Stimulated activated CD8-positive, alpha-beta memory T cell treated with anti-CD3 and anti-CD28 coated beads, Interleukin-4, amount 100 ng/mL, for 1 hour (primary cell): ENCODE measurements around the gene LPCAT3.

Experiments used
- DNase-seq, 2 donors: peaks; one replicate each; pipeline ENCODE4 v3.0.0-alpha.2; 2020; ENCODE audit warnings: low read depth in 2 of 2, low spot score in 1 of 2

LPCAT3 gene

GRCh38 chr12:7001921-7002591 lies 16.2 kb downstream of the LPCAT3 start:
- DNase-seq: no peak

GRCh38 chr12:6998715-6999451 lies 19.4 kb downstream of the LPCAT3 start:
- no peak for DNase-seq

- DNase-seq: no peak
Observed at GRCh38 chr12:6996040-6996441, 22.2 kb downstream of the LPCAT3 start.

DNA sequence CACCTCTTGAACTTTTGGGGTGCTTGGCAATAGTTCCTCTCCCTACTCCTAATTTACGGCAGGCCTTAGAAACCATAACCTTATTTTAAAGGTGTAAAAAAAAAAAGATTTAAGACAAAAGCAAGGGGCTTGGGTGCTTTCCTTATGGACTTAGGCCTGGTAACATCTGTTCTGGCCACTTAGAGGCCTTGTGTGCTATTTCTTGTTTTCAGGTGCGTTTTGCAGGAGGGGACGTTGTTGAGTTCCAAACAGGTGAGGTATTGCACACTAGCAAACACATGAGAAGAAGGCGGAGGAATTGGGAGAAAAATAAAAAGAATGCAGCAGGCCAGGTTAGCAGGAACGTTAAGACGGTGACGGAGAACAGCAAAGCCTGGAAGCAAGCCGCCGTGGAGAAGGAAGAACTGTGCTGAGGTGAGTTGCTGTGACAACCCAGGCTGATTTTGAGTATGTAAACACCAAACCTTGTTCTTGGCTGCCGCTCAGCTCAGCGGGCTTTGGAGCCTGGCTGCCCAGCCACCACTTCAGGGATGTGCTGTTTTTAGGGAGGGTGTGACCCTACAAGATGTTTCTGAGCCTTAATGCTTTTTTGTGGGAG lies 30.2 kb downstream of the LPCAT3 start:
- DNase-seq: no peak

DNA sequence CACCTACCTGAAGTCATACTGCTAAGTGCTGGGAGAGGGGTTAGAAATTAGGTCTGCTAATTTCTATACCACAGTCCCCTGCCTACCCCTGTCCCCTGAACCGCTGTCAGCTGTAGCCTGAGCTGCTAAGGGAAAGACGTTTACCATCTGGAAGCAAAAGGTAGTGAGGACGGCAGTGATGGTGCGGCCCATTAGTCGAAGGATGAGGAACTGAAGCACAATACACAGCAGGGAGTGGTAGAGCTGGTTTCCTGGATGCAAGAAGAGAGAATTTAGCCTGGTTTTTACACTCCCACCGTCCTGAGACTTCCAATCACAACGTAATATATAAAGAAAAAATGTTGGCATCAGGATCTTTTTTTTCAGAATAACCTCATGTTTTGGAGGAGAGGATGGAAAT lies 35.7 kb downstream of the LPCAT3 start:
- DNase-seq: no peak

DNA sequence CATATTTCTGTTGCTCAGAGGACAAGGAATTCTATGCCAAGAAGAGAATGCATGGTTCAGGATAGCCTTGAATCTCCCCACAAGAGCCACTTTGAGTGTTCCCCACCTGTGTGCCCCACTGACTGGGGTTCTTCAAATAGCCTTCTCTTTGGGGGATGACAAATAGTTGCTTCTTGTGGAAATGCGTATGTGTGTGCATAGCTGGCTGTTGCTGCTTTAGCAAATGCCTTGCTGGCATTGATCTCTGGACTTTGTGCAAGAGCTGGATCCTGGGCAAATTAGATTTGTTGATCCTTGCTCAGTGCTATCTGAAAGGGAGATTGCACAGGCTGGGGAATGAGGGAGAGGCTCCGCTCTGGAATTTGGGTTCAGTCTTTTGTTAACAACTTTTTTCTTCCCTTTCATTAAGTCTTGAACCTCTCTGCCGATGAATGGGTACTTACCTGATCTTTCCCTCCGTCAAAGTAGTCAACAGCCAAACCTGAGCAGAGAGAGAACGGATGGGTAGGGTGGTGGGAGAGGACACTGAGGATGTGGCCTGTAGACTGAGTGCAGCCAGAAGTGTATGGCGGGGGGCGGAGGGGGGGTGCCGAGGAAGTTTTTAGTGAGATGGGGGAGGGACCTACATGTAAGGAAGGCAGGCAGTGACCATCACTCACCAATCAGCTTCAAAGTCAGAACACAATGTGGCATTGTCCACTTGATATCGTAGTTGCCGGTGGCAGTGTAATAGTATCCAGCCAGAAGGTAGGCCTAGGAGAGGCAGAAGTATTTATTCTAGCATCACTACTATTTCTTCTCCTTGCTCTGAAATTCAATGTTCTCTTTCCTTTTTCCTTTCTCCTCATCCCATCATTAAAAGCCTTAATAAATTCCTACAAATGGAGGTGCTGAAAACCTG lies 36.9 kb downstream of the LPCAT3 start:
- DNase-seq: no peak

DNA sequence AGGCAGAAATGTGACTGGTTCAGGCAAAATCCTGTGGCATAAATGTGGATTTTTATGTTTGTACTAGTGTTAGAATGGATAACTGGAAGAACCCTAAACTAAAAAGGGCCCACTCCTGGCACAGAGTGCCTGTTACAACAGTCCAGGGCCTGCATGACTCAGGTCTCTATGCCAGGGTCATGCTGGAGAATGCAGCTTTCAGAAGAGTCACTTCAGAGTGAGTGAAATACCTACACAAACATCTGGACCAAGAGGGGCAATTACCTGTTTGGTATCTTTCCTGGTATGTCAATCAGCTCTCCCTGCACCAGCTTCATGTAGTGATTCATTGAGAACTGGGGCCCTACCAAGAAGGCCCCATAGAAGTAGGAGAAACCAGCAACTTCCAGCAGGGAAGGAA lies 37.5 kb downstream of the LPCAT3 start:
- no peak for DNase-seq

GRCh38 chr12:6980075-6980474 lies 38.2 kb downstream of the LPCAT3 start:
- no peak for DNase-seq

DNA sequence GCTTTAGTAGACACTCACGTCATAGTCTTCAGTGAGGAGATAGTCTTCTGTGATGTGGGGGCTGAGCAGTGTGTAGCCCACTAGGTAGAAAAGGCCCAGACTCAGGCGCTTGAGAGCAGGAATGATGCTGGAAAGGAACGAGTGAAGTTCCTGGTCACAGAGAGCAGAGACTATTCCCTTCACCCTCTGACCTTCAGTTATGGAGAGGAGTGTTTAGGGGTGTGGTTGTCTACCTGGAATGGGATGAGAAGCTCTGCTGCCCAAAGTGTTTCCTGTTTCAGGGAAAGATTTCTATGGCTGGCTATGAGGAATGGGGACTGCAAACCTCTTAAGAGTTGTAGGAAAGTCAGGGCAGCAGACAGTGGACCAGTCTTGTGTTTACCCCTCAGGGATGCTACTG lies 38.8 kb downstream of the LPCAT3 start:
- no peak for DNase-seq

- DNase-seq: no peak
Observed at GRCh38 chr12:6979021-6979420, 39.3 kb downstream of the LPCAT3 start.

DNA sequence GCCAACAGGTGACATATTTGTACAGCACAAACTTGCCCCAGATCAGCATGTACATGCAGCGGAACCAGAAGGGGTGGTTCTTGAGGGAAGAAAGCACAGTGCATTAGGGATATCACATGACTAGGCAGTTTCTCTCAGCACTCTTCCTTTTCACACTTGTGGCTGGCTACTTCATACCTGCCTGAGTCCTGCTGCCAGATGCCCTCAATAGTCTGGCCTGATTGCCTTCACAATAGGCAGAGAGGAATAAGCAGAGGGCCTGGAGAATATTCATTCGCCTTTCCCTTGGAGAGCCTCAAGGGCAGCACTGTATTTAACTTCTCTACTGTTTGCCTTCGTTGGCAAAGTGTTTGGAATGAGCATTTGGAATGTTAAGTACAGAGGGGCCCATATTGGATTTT lies 39.7 kb downstream of the LPCAT3 start:
- DNase-seq: no peak

DNA sequence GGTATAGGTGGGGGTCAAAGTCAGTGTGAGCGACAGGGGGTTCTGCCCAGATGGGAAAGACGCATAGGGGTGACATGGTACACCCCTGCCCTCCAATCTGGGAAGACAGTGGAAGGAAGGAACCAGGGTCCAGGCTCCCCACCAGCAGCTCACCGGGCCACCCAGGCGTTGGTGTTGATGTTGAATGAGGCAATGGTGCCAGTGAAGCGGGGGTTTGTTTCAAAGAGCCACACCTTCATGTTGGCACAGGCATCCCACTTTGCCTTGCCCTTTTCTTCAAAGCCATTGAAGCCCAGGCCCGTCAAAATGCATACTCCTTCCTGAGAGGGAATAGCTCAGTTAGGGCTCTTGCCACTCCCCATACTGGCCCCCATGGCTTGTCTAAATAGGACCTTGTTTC lies 40.1 kb downstream of the LPCAT3 start:
- no peak for DNase-seq

DNA sequence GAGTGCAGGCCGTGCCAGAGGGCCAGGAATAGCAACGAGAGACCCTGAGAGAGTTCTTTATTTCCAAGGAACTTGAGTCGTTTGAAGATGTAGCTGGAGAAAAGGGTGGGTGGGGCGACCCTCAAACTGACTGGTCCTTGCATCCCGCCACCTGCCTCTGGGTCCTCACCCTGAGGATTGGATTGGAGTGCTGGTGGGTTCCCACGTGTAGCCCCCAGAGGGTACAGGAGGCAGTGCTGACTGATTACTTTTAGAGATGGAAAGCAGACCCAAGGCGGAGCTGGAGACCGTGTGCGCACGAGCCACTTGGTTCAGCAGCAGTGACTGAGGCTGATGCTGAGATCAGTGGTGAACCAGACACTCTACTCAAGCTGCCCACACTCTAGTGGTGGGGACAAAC lies 40.6 kb downstream of the LPCAT3 start:
- no peak for DNase-seq

DNA sequence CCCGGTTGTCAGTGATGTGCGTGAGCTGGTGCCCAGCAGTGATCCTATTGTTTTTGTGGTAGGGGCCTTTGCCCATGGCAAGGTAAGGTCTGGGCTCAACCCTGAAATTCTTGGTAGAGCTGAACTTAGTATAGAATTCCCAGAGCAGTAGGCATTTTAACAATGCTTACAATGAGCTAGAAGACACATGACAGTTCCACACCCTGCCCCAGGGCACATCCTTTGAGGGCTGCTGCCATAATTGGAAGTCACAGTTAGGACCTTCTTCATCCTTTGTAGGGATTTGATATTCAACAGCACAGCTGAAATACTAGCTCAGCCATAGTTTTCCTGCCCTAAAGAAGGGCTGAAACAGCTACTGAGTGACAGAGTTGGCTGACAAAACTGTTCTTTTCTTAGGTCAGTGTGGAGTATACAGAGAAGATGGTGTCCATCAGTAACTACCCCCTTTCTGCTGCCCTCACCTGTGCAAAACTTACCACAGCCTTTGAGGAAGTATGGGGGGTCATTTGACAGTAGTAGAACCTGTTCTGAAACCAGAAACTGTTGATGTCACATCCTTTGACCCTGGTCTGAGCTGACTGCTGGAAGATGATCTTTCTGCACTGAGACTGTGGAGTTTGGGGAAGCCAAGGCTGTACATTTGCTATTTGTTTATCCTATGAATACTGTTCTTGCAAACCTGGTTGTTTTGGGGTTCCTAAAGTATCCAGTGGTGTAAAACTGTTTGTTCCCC lies 42.8 kb downstream of the LPCAT3 start:
- no peak for DNase-seq

- no peak for DNase-seq
Observed at GRCh38 chr12:6974180-6974579, 44.1 kb downstream of the LPCAT3 start.

DNA sequence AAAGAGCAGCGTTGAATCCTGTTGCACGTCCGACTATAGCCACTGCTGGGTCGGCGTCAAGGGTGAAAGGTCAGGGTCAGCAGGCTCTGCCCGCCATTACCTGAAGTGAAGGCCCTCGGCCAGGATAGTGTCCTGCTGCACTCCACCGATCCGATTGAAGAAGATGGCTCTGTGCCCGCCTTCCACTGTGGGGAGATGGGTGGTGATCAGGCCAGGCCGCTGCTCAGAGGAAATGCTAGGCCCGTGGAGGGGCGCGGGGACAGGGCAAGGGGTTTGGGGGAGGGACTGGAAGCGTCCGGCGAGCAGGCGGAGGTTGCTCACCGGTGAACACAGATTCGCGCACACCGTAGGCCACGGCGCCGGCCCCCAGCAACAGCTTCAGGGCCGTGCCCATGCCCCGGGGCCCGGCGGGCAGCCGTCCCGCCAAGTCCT lies 48.2 kb downstream of the LPCAT3 start:
- no peak for DNase-seq

DNA sequence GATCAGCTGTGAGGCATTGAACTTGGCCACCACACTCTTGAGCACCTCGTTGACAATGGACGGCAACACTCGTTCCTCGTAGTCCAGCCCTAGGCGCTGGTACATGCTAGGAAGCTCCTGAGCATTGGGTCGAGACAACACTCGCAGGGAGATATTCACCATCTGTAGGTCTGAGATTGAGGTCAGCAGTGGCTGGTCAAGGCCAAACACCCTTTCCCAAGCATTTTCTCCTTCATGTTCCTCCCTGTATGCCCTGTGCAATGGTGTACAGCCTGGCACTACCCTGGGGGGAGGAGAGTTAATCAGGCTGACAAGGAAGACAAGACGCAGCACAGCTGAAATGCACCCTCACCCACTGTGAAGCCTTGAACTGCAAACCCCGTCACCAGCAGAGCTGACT lies 49.9 kb downstream of the LPCAT3 start:
- no peak for DNase-seq

DNA sequence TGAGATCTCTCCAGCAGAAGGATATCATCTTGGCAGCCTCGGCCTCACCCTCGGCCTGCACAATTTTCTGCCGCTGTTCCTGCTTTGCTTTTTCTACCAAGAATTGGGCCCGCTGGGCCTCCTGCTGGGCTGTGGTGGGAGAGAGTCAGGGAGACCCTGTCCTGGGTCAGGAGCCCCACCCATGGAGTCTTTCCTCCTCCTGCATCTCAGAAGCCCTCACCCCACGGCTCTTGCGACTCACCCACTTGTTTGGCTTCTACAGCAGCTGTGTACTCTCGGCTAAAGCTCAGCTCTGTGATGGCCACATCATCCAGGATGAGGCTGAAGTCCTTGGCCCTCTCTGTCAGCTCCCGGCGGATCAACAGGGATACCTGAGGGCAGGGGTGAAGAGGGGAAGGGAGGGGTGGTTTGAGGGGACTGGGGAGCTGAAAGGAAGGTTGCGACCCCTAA lies 50.6 kb downstream of the LPCAT3 start:
- DNase-seq: no peak

DNA sequence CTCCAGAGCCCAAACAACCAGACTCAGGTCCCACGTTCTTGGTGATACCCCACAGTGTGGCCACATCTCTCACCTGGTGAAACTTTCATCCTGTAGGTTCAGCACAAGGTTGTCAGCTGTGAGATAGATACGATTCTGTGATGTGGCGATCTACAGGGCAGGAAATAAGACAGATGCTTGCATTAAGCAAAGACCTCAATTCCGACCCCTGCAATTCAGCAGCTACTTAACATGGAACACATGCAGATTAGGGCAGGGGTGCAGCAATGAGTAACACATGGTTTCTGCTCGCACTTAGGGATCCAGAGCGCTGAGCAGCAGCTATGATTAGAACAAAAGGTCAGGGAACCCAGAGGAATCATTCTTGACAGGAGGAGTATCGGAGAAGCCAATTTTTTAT lies 51.9 kb downstream of the LPCAT3 start:
- no peak for DNase-seq

DNA sequence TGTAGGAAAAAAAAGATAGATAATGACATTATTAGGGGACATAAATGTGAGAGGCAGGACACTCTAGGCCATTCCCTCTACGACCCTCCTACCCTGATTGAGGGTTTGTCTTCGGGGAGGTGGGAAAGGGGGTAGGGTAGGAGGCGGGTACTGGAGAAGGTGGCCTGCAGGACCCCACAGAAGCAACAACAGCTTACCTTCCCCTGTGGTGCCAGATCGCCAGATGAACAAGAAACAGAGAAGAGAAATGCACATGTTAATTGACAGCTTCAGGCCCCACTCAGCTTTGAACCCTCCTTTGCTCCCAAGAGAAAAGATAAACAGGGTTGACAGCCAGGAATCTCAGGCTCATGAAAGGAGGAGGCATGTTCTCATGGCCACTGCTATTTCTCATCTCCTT lies 52.6 kb downstream of the LPCAT3 start:
- DNase-seq: no peak
